Left lung (tissue), 10 donors: ENCODE measurements around the gene CCL3. TPM values are rescaled to one million over a fixed set of nuclear protein-coding genes. Genes with fewer than 3 reads are reported as not detected.

Source experiments
- ATAC-seq: fragments of 200-7000 bp; cut with Tn5 transposase; one replicate; pipeline ENCODE4 v1.9.1; 2020; ENCODE audit warnings: moderate library complexity
- DNase-seq, 4 donors: peaks; one replicate each; pipeline ENCODE4 v3.0.0-alpha.2; 2013 to 2020
- H3K27ac ChIP-seq, 2 donors: fragments of 200-600 bp; sonication (generic) in 1 of 2; one replicate each; pipeline versions ENCODE4 v1.5.0 to v1.8.0; 2020 to 2021
- H3K27me3 ChIP-seq, 2 donors: fragments of 200-600 bp; sonication (generic) in 1 of 2; one replicate each; pipeline versions ENCODE4 v1.5.0 to v1.8.0; 2020 to 2021
- H3K36me3 ChIP-seq, 2 donors: fragments of 200-600 bp; sonication (generic) in 1 of 2; one replicate each; pipeline versions ENCODE4 v1.5.0 to v1.8.0; 2020 to 2021
- H3K4me1 ChIP-seq, 2 donors: fragments of 200-600 bp; one replicate each; pipeline ENCODE4 v1.8.0; 2021
- H3K4me3 ChIP-seq, 2 donors: fragments of 200-600 bp; sonication (generic) in 1 of 2; one replicate each; pipeline versions ENCODE4 v1.5.0 to v1.8.0; 2020 to 2021; ENCODE audit warnings: mild to moderate bottlenecking in 1 of 2
- H3K9me3 ChIP-seq, 2 donors: fragments of 200-600 bp; sonication (generic) in 1 of 2; one replicate each; pipeline versions ENCODE4 v1.5.0 to v1.8.0; 2020 to 2021
- CTCF ChIP-seq, 2 donors: fragments of 200-600 bp; sonication (generic) in 1 of 2; IDR thresholded peaks; one replicate each; pipeline versions ENCODE4 v1.5.0 to v1.8.0; 2021; ENCODE audit warnings: antibody characterized with exemption in 2 of 2
- intact Hi-C, 2 donors: fragments of 100-400 bp; cut with DNase I; formaldehyde crosslinking; loops; one replicate each; pipeline versions ENCODE4 v1.11.2 to v1.14.2; 2022
- polyA plus RNA-seq, 6 donors: library from polyadenylated mRNA; unstranded; fragments of 120-200 nt; gene quantifications; one replicate each; pipeline ENCODE4 v1.2.1, GENCODE V29; 2013; ENCODE audit not compliant: insufficient read length in 6 of 6
- total RNA-seq, 2 donors: library from RNA; stranded (reverse); fragmentation: NEBNext Ultra II Directional; extraction: Animal tissue kit (Norgen Biotek cat#: 25700); gene quantifications; one replicate each; pipeline ENCODE4 v1.2.1, GENCODE V29; 2021
- donor health status: DM: no; HTN: yes; CAD: no.
- donor health status: DM: no; HTN: no; CAD: no.

Gene CCL3
- total and polyA plus RNA-seq, 8 donors: 2.0 to 40.9 (median 10.2) TPM

- Histone ChIP-seq H3K4me1 (peaks cover 0 to 17% of the 10 kb centered on the region in 2 donors), H3K9me3 (peaks cover 0 to 21% of the 10 kb centered on the region in 2 donors), H3K27ac (no peak overlapping the region), H3K4me3 (no peak overlapping the region), H3K36me3 (no peaks in the 10 kb centered on the region), H3K27me3 (no peaks in the 10 kb centered on the region)
- intact Hi-C loops: no loop called here
- ATAC-seq (no peak), DNase-seq (no peak)
- TF ChIP-seq CTCF (IDR thresholded peaks at IDR 0.05): no peak
Observed at GRCh38 chr17:36129616-36130015, 39.7 kb upstream of the CCL3 start.

GRCh38 chr17:36128411-36128978, 38.6 kb upstream of the CCL3 start:
- ATAC-seq (no peak), DNase-seq (no peak)
- Histone ChIP-seq H3K36me3 (no peaks in the 10 kb centered on the region), H3K4me3 (no peak overlapping the region), H3K27ac (no peak overlapping the region), H3K4me1 (peaks cover 0 to 17% of the 10 kb centered on the region in 2 donors), H3K9me3 (peaks cover 0 to 21% of the 10 kb centered on the region in 2 donors), H3K27me3 (no peaks in the 10 kb centered on the region)
- intact Hi-C loops: no loop called here
- no peak for TF ChIP-seq CTCF (IDR thresholded peaks at IDR 0.05)

- no peak for ATAC-seq
- Histone ChIP-seq H3K4me1 (peaks cover 0 to 17% of the 10 kb centered on the region in 2 donors), H3K4me3 (no peak overlapping the region), H3K27me3 (no peaks in the 10 kb centered on the region), H3K36me3 (no peaks in the 10 kb centered on the region), H3K9me3 (peaks cover 0 to 21% of the 10 kb centered on the region in 2 donors), H3K27ac (no peak overlapping the region)
- no peak for TF ChIP-seq CTCF (IDR thresholded peaks at IDR 0.05)
- intact Hi-C loops: no loop called here
- DNase-seq: no peak
Observed at GRCh38 chr17:36127911-36128310, 38.0 kb upstream of the CCL3 start.

- ATAC-seq (no peak), DNase-seq (no peak)
- Histone ChIP-seq H3K36me3 (no peaks in the 10 kb centered on the region), H3K27ac (no peak overlapping the region), H3K4me1 (peaks cover 0 to 17% of the 10 kb centered on the region in 2 donors), H3K9me3 (peaks cover 0 to 21% of the 10 kb centered on the region in 2 donors), H3K4me3 (no peak overlapping the region), H3K27me3 (no peaks in the 10 kb centered on the region)
- intact Hi-C loops: no loop called here
- TF ChIP-seq CTCF (IDR thresholded peaks at IDR 0.05): no peak
Observed at GRCh38 chr17:36127199-36127893, 37.4 kb upstream of the CCL3 start.
